Measurements from ENCODE around the gene NAV3. TPM values are rescaled to one million over a fixed set of nuclear protein-coding genes. Genes with fewer than 3 reads are reported as not detected.

NAV3 gene
- total and polyA plus RNA-seq, 9 of the 15 experiments (the other 6 are each of a cell fraction or from before 2014, with no cell fraction given) = 0.04 TPM; not detected in 8

DNA sequence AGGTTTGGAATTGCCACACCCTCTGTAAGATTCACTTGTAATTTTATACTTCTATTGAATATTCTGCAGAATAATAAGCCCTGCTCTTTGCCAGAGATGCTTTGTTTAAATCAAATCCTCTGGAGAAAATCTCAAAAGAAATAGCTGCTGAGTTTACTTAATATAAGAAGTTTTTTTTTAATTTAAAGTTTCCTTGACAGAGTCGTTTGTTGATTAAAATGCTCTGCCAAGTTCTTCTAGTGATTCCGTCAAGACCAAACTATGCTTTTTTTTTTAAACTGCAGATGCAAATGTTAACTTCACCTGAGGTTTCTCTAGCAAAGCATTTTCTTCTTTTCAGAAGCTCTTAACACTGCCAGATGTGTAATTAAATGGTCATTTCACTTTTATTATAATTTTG, 13.4 kb upstream of the NAV3 start:
- Histone ChIP-seq H3K36me3 (ENCODE audit: control insufficient read depth, insufficient read depth, low read length) (no peaks in the 10 kb centered on the region), H3K27ac (ENCODE audit: extremely low read depth, low read depth, low read length) (no peak overlapping the region), H3K27me3 (ENCODE audit: control insufficient read depth in 2 of 2, insufficient read depth in 2 of 2, low read length in 2 of 2) (no peaks in the 10 kb centered on the region), H3K4me3 (no peak overlapping the region), H4K20me1 (replicated peaks; ENCODE audit: control insufficient read depth, insufficient read depth, low read length) (no peaks in the 10 kb centered on the region), H3K9me3 (replicated peaks; ENCODE audit: control insufficient read depth, insufficient read depth, low read depth, low read length) (no peaks in the 10 kb centered on the region), H3K79me2 (ENCODE audit: control insufficient read depth, insufficient read depth, low read length) (no peaks in the 10 kb centered on the region), H3K9ac (ENCODE audit: insufficient read depth in 1 of 2, low read depth in 2 of 2, low read length in 2 of 2) (no peak overlapping the region), H2AFZ (ENCODE audit: low read depth, low read length) (no peak overlapping the region), H3K4me1 (replicated peaks in 1 of 2; ENCODE audit: control insufficient read depth in 2 of 2, insufficient read depth in 2 of 2, low read length in 2 of 2) (no peaks in the 10 kb centered on the region), H3K4me2 (ENCODE audit: insufficient read depth, low read length) (no peak overlapping the region), H3K9me1 (ENCODE audit: control insufficient read depth, insufficient read depth, low read length) (no peaks in the 10 kb centered on the region)
- no TSS peak for BruUV-seq (replicated peaks)
- intact Hi-C loops (cut with micrococcal nuclease) = no loop called here
- TF ChIP-seq YY1 (IDR thresholded peaks at IDR 0.05; ENCODE audit: borderline replicate concordance in 1 of 3, control insufficient read depth in 1 of 3, extremely low read depth in 1 of 3, insufficient read depth in 3 of 3, insufficient read length in 1 of 3, insufficient replicate concordance in 2 of 3, low read depth in 1 of 3, low read length in 2 of 3) = no peak
- no peak for TF ChIP-seq RUNX1 (IDR thresholded peaks at IDR 0.05; ENCODE audit: low read depth)
- no peak for TF ChIP-seq TRIM28 (IDR thresholded peaks at IDR 0.05)
- CTCF ChIA-PET (ENCODE audit: low intra/inter-chr PET ratio) = no interaction called here
- 3% methylated on average over 2 of the region's 2 CpGs for WGBS (ENCODE audit: insufficient coverage, low coverage, missing lambda C conversion rate)
- in situ Hi-C loops (cut with MboI) = no loop called here
- no peak for ATAC-seq
- FAIRE-seq = no peak
- POLR2A ChIA-PET = no interaction called here
- no peak for DNase-seq (ENCODE audit: extremely low read depth in 1 of 4, low spot score in 3 of 4)

DNA sequence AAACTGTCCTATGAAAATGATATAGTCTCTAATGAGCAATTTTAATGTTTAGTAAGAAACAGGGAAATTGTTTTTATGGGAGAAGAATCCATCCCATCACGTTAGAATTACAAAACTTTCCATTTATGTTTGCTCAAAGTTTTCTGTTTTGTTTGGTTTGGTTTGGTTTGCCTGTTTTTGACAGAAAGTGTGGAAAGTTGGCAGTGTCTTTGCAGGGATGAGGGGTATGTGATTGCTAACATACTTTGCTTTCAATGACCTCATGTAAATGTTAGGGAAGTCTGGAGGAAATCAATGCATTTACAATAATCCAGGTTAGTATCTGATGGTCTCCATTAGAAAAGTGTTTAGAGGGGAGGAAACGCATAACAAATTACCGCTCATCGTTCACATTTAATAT, 12.3 kb upstream of the NAV3 start:
- no peaks in the 10 kb centered on the region for H3K9me3 ChIP-seq (replicated peaks; ENCODE audit: control insufficient read depth, insufficient read depth, low read depth, low read length)
- 0% methylated on average over 4 of the region's 4 CpGs for WGBS (ENCODE audit: insufficient coverage, low coverage, missing lambda C conversion rate)
- H3K27me3 ChIP-seq (ENCODE audit: control insufficient read depth in 2 of 2, insufficient read depth in 2 of 2, low read length in 2 of 2) = no peaks in the 10 kb centered on the region
- no peak overlapping the region for H3K4me2 ChIP-seq (ENCODE audit: insufficient read depth, low read length)
- H3K9me1 ChIP-seq (ENCODE audit: control insufficient read depth, insufficient read depth, low read length) = no peaks in the 10 kb centered on the region
- intact Hi-C loops (cut with micrococcal nuclease) (no loop called here), in situ Hi-C loops (cut with MboI) (no loop called here)
- no peaks in the 10 kb centered on the region for H3K4me1 ChIP-seq (replicated peaks in 1 of 2; ENCODE audit: control insufficient read depth in 2 of 2, insufficient read depth in 2 of 2, low read length in 2 of 2)
- H3K36me3 ChIP-seq (ENCODE audit: control insufficient read depth, insufficient read depth, low read length) = no peaks in the 10 kb centered on the region
- FAIRE-seq (no peak), ATAC-seq (no peak), DNase-seq (ENCODE audit: extremely low read depth in 1 of 4, low spot score in 3 of 4) (no peak)
- H3K4me3 ChIP-seq = no peak overlapping the region
- H3K9ac ChIP-seq (ENCODE audit: insufficient read depth in 1 of 2, low read depth in 2 of 2, low read length in 2 of 2) = no peak overlapping the region
- ChIA-PET POLR2A (no interaction called here), CTCF (ENCODE audit: low intra/inter-chr PET ratio) (no interaction called here)
- no peaks in the 10 kb centered on the region for H3K79me2 ChIP-seq (ENCODE audit: control insufficient read depth, insufficient read depth, low read length)
- H2AFZ ChIP-seq (ENCODE audit: low read depth, low read length) = no peak overlapping the region
- no peaks in the 10 kb centered on the region for H4K20me1 ChIP-seq (replicated peaks; ENCODE audit: control insufficient read depth, insufficient read depth, low read length)
- no TSS peak for BruUV-seq (replicated peaks)
- TF ChIP-seq YY1 (IDR thresholded peaks at IDR 0.05; ENCODE audit: borderline replicate concordance in 1 of 3, control insufficient read depth in 1 of 3, extremely low read depth in 1 of 3, insufficient read depth in 3 of 3, insufficient read length in 1 of 3, insufficient replicate concordance in 2 of 3, low read depth in 1 of 3, low read length in 2 of 3) (no peak), ZNF583 (CRISPR knock-in tag; IDR thresholded peaks at IDR 0.05) (no peak), CEBPB (tag; IDR thresholded peaks at IDR 0.05) (no peak), FUS (optimal IDR thresholded peaks at IDR 0.05; ENCODE audit: low read depth, low read length) (no peak)
- no peak overlapping the region for H3K27ac ChIP-seq (ENCODE audit: extremely low read depth, low read depth, low read length)
